Astrocyte (in vitro differentiated cells and primary cell): Measurements from ENCODE around the gene LAMA5.

ENCODE experiments used
- EZH2 ChIP-seq: IDR thresholded peaks from 2 replicates; pipeline ENCODE4 v1.6.1; 2012; ENCODE audit warnings: mild to moderate bottlenecking, low read length, inconsistent platforms; ENCODE audit not compliant: insufficient read depth
- TF ChIP-seq, protein P1 (sequence below): IDR thresholded peaks from 2 replicates; pipeline ENCODE4 v1.5.1; 2011; ENCODE audit warnings: low read depth, mild to moderate bottlenecking, inconsistent platforms, low read length, moderate library complexity; ENCODE audit not compliant: insufficient read depth

DNA sequence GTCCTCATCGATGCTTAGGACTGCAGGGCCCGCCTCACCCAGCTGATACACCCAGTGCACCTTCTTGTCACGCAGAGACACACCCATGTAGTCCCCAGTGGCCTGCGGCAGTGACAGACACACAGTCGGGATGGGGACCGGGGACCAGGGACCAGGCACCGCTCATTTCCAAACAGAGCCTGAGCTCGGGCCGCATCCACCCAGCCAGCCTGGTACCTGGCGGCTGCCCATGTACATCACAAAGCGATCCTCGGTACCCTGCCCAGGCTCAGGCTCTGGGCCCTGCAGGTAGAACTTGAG is 52.8 kb downstream of the LAMA5 start:
- no peak for TF ChIP-seq EZH2
- TF ChIP-seq, protein P1, sequence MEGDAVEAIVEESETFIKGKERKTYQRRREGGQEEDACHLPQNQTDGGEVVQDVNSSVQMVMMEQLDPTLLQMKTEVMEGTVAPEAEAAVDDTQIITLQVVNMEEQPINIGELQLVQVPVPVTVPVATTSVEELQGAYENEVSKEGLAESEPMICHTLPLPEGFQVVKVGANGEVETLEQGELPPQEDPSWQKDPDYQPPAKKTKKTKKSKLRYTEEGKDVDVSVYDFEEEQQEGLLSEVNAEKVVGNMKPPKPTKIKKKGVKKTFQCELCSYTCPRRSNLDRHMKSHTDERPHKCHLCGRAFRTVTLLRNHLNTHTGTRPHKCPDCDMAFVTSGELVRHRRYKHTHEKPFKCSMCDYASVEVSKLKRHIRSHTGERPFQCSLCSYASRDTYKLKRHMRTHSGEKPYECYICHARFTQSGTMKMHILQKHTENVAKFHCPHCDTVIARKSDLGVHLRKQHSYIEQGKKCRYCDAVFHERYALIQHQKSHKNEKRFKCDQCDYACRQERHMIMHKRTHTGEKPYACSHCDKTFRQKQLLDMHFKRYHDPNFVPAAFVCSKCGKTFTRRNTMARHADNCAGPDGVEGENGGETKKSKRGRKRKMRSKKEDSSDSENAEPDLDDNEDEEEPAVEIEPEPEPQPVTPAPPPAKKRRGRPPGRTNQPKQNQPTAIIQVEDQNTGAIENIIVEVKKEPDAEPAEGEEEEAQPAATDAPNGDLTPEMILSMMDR, result no peak
